Neural cell (in vitro differentiated cells): Measurements from ENCODE around the gene ZSCAN31. TPM values are rescaled to one million over a fixed set of nuclear protein-coding genes. Genes with fewer than 3 reads are reported as not detected.
"Not testable (repeated sequence)": the region's sequence is repeated elsewhere in the genome, so short reads cannot be mapped to it uniquely, and the experiment has no call there.

Experiments used
- H2AFZ ChIP-seq: fragments of 200-600, 300-800 bp; sonication (generic), shearing (Covaris generic); 2 replicates; pipeline ENCODE4 v1.6.0; 2014; ENCODE audit warnings: low read depth, mild to moderate bottlenecking, antibody characterized with exemption, low read length, moderate library complexity
- H3F3A ChIP-seq: fragments of 200-600 bp; shearing (Covaris generic); 2 replicates; pipeline ENCODE4 v1.6.1; 2016; ENCODE audit warnings: mild to moderate bottlenecking, moderate library complexity, mixed read lengths, antibody characterized with exemption, low read length; ENCODE audit not compliant: insufficient read depth, poor library complexity, severe bottlenecking
- H3K27ac ChIP-seq: fragments of 200-600, 300-800 bp; sonication (generic), shearing (Covaris generic); 2 replicates; pipeline ENCODE4 v1.5.1; 2014; ENCODE audit warnings: mild to moderate bottlenecking, low read length, moderate library complexity
- H3K27me3 ChIP-seq: fragments of 300-800, 200-600 bp; sonication (generic), shearing (Covaris generic); 2 replicates; pipeline ENCODE4 v1.6.0; 2014; ENCODE audit warnings: mild to moderate bottlenecking, low read depth, low read length, moderate library complexity; ENCODE audit not compliant: insufficient read depth
- H3K36me3 ChIP-seq: fragments of 300-800, 200-600 bp; sonication (generic), shearing (Covaris generic); 2 replicates; pipeline ENCODE4 v1.5.1; 2014; ENCODE audit warnings: mild to moderate bottlenecking, antibody characterized with exemption, low read length, moderate library complexity; ENCODE audit not compliant: insufficient read depth
- H3K4me2 ChIP-seq: fragments of 300-800, 200-600 bp; sonication (generic), shearing (Covaris generic); 2 replicates; pipeline ENCODE4 v1.6.0; 2014; ENCODE audit warnings: mild to moderate bottlenecking, low read length
- H3K4me3 ChIP-seq: fragments of 300-800, 200-600 bp; sonication (generic), shearing (Covaris generic); 2 replicates; pipeline ENCODE4 v1.5.1; 2014; ENCODE audit warnings: mild to moderate bottlenecking, low read length, moderate library complexity
- H3K79me2 ChIP-seq: fragments of 200-600 bp; shearing (Covaris generic); replicated peaks from 2 replicates; pipeline ENCODE4 v1.6.0; 2014; ENCODE audit warnings: mild to moderate bottlenecking, low read length, moderate library complexity; ENCODE audit not compliant: insufficient read depth
- H3K9ac ChIP-seq: fragments of 300-800, 200-600 bp; sonication (generic), shearing (Covaris generic); 2 replicates; pipeline ENCODE4 v1.6.1; 2016; ENCODE audit warnings: mild to moderate bottlenecking, low read length, mixed read lengths
- H3K9me2 ChIP-seq: fragments of 200-600 bp; shearing (Covaris generic); 2 replicates; pipeline ENCODE4 v1.6.1; 2016; ENCODE audit warnings: mild to moderate bottlenecking, low read length, mixed read lengths; ENCODE audit not compliant: insufficient read depth
- H3K9me3 ChIP-seq: fragments of 200-600, 300-800 bp; sonication (generic), shearing (Covaris generic); 2 replicates; pipeline ENCODE4 v1.6.1; 2016; ENCODE audit warnings: mild to moderate bottlenecking, mixed run types, low read length, moderate library complexity, mixed read lengths
- H4K20me1 ChIP-seq: fragments of 200-600 bp; shearing (Covaris generic); 2 replicates; pipeline ENCODE4 v1.6.1; 2016; ENCODE audit warnings: mild to moderate bottlenecking, mixed run types; ENCODE audit not compliant: insufficient read depth
- CTCF ChIP-seq: fragments of 450-650 bp; IDR thresholded peaks from 2 replicates; pipeline ENCODE4 v1.5.1; 2014; ENCODE audit warnings: antibody characterized with exemption, mild to moderate bottlenecking, moderate library complexity; ENCODE audit not compliant: poor library complexity, severe bottlenecking
- EP300 ChIP-seq: fragments of 450-650 bp; conservative IDR thresholded peaks from 2 replicates; pipeline ENCODE4 v1.6.1; 2014; ENCODE audit warnings: antibody characterized with exemption, mild to moderate bottlenecking, moderate library complexity; ENCODE audit not compliant: poor library complexity, severe bottlenecking
- EZH2 ChIP-seq: fragments of 200-600, 300-800 bp; shearing (Covaris generic), sonication (generic); IDR thresholded peaks from 2 replicates; pipeline ENCODE4 v1.6.1; 2014; ENCODE audit warnings: antibody characterized with exemption, low read length, borderline replicate concordance, mild to moderate bottlenecking; ENCODE audit not compliant: insufficient read depth, poor library complexity, severe bottlenecking
- MXI1 ChIP-seq: fragments of 450-650 bp; conservative IDR thresholded peaks from 2 replicates; pipeline ENCODE4 v1.6.1; 2014; ENCODE audit warnings: antibody characterized with exemption, mild to moderate bottlenecking; ENCODE audit not compliant: poor library complexity, severe bottlenecking
- POLR2AphosphoS5 ChIP-seq: IDR thresholded peaks from 2 replicates; pipeline ENCODE4 v1.6.1; 2012
- RAD21 ChIP-seq: fragments of 450-650 bp; conservative IDR thresholded peaks from 2 replicates; pipeline ENCODE4 v1.6.1; 2014; ENCODE audit warnings: antibody characterized with exemption, mild to moderate bottlenecking, moderate library complexity
- REST ChIP-seq: IDR thresholded peaks from 2 replicates; pipeline ENCODE4 v1.6.1; 2012; ENCODE audit warnings: borderline replicate concordance
- SMC3 ChIP-seq: fragments of 450-650 bp; conservative IDR thresholded peaks from 2 replicates; pipeline ENCODE4 v1.6.1; 2014; ENCODE audit warnings: antibody characterized with exemption, mild to moderate bottlenecking, moderate library complexity; ENCODE audit not compliant: poor library complexity
- TAF1 ChIP-seq: IDR thresholded peaks from 2 replicates; pipeline ENCODE4 v1.6.1; 2012; ENCODE audit warnings: low read depth
- polyA plus RNA-seq: library from polyadenylated mRNA; depleted of rRNA; stranded (reverse); fragments of >200 nt; gene quantifications from 2 replicates; pipeline ENCODE4 v1.2.3, GENCODE V29; 2014

Gene ZSCAN31
- polyA plus RNA-seq, 1 donor from 2014 or later = 2.6 TPM

GRCh38 chr6:28360961-28361360 is 25.0 kb upstream of the ZSCAN31 start:
- H3K4me3 ChIP-seq = no peak overlapping the region
- no peak for TF ChIP-seq RAD21
- no peak for TF ChIP-seq REST
- TF ChIP-seq MXI1 = no peak
- TF ChIP-seq CTCF = no peak
- TF ChIP-seq TAF1 = no peak
- no peak for TF ChIP-seq SMC3
- no peak for TF ChIP-seq EZH2
- TF ChIP-seq EP300 = no peak
- TF ChIP-seq POLR2AphosphoS5 = no peak
- no peaks in the 10 kb centered on the region for H3K27me3 ChIP-seq
- H3K9me2 ChIP-seq = no peaks in the 10 kb centered on the region
- H3K36me3 ChIP-seq = no peaks in the 10 kb centered on the region
- H4K20me1 ChIP-seq = no peaks in the 10 kb centered on the region
- no peak overlapping the region for H3K27ac ChIP-seq
- H3K9me3 ChIP-seq = no peaks in the 10 kb centered on the region
- H3F3A ChIP-seq = no peaks in the 10 kb centered on the region
- no peak overlapping the region for H3K4me2 ChIP-seq
- H2AFZ ChIP-seq = no peak overlapping the region
- no peak overlapping the region for H3K9ac ChIP-seq
- no peaks in the 10 kb centered on the region for H3K79me2 ChIP-seq

GRCh38 chr6:28359562-28359961 is 23.6 kb upstream of the ZSCAN31 start:
- not testable (repeated sequence) for H3K9me2 ChIP-seq

GRCh38 chr6:28357036-28357435 is 21.1 kb upstream of the ZSCAN31 start:
- Histone ChIP-seq H3K9ac (no peak overlapping the region), H3K27me3 (no peaks in the 10 kb centered on the region), H4K20me1 (no peaks in the 10 kb centered on the region), H3K4me3 (no peak overlapping the region), H3K36me3 (no peaks in the 10 kb centered on the region), H3K9me2 (no peaks in the 10 kb centered on the region), H3F3A (no peaks in the 10 kb centered on the region), H3K27ac (no peak overlapping the region), H3K9me3 (no peaks in the 10 kb centered on the region), H3K4me2 (no peak overlapping the region), H3K79me2 (peaks cover 7% of the 10 kb centered on the region), H2AFZ (no peak overlapping the region)
- TF ChIP-seq SMC3 = no peak
- TF ChIP-seq EZH2 = no peak
- TF ChIP-seq EP300 = no peak
- no peak for TF ChIP-seq CTCF
- no peak for TF ChIP-seq POLR2AphosphoS5
- TF ChIP-seq REST = no peak
- TF ChIP-seq MXI1 = no peak
- no peak for TF ChIP-seq TAF1
- no peak for TF ChIP-seq RAD21

More at GRCh38 chr6:28359562-28359961, 23.6 kb upstream of the ZSCAN31 start:
- H4K20me1 ChIP-seq, H3K27me3 ChIP-seq, H2AFZ ChIP-seq, H3K27ac ChIP-seq, H3K9ac ChIP-seq, H3K36me3 ChIP-seq, H3K79me2 ChIP-seq, H3K4me2 ChIP-seq, H3F3A ChIP-seq, H3K4me3 ChIP-seq, H3K9me3 ChIP-seq: not testable (repeated sequence)
